VCaP (cell line): ENCODE data around the gene PDXK.

ENCODE experiments used
- H3K27ac ChIP-seq: fragments of 450-650 bp; 2 replicates; pipeline ENCODE4 v1.5.1; 2017
- TF ChIP-seq, protein P1 (sequence below): fragments of 450-650 bp; conservative IDR thresholded peaks from 2 replicates; pipeline ENCODE4 v1.5.1; 2017; ENCODE audit warnings: mild to moderate bottlenecking, moderate library complexity

Gene PDXK

DNA sequence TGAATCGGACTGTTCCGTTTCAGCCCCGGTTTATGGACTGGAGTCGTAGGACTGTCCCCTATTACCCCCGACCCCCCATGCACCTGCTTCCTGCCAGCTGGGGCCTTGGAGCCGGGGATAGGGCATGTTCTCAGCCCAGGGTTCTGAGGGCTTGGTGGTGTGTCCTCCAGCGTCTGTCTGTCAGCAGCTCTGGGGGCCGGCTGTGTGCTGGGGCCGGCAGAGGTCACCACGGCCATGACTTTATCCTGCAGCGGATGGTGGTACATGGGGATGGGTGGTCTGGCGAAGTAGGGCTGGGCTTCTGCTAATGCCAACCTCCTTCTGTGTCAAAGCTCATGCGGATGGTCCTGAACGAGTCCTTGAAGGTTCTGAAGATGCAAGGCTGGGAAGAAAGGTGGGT lies 75.9 kb downstream of the PDXK start:
- no peak overlapping the region for H3K27ac ChIP-seq
- TF ChIP-seq, protein P1, sequence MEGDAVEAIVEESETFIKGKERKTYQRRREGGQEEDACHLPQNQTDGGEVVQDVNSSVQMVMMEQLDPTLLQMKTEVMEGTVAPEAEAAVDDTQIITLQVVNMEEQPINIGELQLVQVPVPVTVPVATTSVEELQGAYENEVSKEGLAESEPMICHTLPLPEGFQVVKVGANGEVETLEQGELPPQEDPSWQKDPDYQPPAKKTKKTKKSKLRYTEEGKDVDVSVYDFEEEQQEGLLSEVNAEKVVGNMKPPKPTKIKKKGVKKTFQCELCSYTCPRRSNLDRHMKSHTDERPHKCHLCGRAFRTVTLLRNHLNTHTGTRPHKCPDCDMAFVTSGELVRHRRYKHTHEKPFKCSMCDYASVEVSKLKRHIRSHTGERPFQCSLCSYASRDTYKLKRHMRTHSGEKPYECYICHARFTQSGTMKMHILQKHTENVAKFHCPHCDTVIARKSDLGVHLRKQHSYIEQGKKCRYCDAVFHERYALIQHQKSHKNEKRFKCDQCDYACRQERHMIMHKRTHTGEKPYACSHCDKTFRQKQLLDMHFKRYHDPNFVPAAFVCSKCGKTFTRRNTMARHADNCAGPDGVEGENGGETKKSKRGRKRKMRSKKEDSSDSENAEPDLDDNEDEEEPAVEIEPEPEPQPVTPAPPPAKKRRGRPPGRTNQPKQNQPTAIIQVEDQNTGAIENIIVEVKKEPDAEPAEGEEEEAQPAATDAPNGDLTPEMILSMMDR, result no peak

DNA sequence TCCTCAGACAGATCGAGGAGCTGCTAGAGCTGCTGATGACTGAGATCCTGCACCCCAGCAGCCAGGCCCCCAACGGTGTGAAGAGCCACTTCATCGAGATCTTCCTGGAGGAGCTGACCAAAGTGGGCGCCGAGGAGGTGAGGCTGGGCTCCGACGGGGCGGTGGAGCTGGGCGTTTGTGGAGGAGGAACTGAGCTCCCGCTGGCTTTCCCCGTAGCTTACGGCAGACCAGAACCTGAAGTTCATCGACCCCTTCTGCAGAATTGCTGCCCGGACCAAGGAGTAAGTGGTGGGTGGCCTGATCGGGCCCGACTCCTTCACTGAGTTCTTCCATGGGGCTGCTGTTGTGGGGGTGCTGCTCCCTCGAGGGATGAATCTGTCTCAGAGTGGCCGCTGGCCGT lies 78.5 kb downstream of the PDXK start:
- TF ChIP-seq, protein P1, result no peak
- no peak overlapping the region for H3K27ac ChIP-seq

DNA sequence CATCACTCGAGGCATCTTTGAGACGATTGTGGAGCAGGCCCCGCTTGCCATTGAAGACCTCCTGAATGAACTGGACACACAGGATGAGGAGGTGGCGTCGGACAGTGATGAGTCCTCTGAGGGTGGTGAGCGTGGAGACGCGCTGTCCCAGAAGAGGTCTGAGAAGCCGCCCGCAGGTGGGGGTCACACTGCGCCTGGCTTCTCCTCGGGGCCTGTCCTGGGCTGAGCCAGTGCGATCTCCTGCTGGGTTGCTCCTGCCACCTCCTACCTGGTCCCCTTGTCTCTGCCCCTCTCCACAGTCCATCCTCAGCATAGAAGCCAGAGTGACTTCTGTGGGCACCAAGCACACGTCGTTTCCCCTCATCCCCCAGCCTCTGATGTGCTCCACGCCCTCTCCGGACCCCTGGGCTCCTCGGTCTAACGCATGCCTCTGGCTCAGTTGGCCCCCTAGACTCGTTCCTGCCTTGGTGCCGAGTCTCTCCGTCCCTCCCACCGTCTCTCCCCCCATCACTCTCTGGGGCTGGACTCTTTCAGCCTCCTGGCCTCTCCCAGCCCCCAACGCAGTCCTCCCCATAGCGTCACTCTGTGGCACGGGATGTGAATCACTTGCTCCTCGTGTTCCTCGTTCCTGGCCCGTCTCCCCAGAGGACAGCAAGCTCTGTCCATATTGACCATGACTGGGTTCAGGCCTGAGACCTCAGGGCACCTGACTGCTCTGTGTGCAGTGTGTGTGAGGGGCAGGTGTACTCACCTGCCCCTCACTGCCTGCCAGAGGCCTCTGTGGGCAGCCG lies 79.2 kb downstream of the PDXK start:
- TF ChIP-seq, protein P1, result no peak
- H3K27ac ChIP-seq, result no peak overlapping the region

DNA sequence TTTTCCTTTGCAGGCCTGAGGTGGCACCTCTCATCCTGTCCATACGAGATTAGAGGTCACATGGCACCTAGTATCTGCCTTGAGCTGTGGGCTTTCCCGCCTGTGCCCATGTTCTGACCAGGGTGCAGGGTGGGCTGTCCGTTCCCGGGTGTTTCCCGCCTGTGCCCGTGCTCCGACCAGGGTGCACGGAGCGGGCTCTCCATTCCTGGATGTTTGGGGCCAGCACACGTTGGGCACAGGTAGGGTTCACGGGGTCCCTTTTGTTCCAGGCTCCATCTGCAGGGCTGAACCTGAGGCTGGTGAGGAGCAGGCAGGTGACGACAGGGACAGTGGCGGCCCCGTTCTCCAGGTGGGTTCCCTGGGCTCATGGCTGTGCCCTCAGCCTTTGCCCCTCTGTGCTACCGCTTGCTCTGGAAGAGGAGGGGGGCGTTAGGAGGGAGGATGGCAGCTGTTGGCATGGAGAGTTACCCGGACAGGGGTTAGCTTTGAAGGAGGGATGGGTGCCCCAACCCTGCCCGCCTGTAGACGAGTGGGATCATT lies 80.4 kb downstream of the PDXK start:
- no peak overlapping the region; the same call in 1 of the 2 replicates for H3K27ac ChIP-seq

DNA sequence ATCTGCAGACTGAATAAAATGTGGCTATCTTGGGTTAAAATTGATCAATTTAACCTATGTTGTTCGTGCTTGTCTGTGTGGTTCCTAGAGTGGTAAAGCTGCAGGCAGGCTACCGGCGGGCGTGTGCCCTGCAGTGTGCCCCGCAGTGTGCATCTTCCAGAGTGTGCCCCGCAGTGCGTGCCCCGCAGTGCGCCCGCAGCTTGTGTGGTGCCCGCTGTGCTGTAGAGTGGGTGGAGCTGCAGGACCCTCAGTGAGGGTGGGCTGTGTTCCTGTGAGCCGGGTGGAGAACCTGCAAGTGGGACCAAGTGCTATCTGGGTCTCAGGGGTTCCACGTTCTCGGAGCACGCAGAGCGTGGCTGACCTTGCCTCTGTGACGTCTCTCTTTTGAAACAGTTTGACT lies 81.2 kb downstream of the PDXK start:
- H3K27ac ChIP-seq, result no peak overlapping the region; the same call in 1 of the 2 replicates
- TF ChIP-seq, protein P1, result no peak

More for the DNA sequence above, 80.4 kb downstream of the PDXK start:
- TF ChIP-seq, protein P1, result no peak

DNA sequence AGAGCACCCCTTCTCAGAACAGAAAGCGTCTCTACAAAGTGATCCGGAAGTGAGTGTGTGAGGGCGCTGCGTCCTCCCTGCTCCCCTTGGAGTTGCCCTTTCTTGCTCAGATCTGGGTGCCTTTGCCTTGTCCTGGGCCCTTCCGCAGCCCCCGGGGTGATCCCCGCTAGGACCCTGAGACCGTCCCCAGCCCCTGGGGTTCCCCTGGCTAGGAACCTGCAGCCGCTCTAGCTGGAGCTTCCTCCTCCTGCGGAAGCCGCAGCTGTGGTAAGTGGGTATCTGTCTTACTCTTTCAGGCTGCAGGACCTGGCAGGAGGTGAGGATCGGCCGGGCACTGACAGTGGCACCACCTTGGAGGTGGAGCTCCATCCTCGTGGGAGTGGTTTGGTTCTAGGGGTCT lies 81.6 kb downstream of the PDXK start:
- no peak overlapping the region for H3K27ac ChIP-seq
- TF ChIP-seq, protein P1, result no peak

DNA sequence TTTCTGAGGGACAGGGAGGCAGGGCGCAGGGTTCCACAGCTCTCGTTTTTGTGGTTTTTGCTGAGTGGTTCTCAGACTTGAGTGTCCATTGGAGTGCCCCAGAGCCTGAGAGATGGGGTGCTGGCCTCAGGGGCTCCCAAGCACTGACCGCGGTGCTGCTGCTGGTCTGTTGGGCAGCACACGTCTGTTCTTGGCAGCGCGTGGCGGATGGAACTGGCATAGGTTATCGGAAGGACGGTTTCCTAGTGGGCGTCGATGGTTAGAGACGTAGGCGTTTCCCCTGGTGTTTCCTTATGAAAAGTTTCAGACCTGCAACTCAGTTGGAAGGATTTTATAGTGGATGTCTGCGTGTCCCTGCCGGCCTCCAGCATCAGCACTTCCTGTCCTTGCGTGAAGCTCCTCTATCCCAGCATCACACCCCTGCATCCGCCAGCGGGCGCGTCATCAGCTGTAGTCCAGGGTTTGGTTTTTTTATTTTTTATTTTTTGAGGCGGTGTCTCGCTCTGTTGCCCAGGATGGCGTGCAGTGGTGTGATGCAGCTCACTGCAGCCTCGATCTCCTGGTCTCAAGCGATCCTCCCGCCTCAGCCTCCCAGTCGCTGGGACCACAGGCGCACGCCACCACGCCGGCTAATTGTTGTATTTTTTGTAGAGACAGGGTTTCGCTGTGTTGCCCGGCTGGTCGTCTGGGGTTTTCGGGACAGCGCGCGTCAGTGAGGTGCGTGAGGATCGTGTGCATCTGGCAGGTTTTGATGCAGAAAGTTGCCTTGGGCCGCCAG lies 82.3 kb downstream of the PDXK start:
- TF ChIP-seq, protein P1, result no peak

More for the DNA sequence above, 82.3 kb downstream of the PDXK start:
- H3K27ac ChIP-seq, result no peak overlapping the region
